22Rv1 (cell line): Measurements from ENCODE around the gene CAPZB.

Source experiments
- CTCF ChIP-seq: fragments of 450-650 bp; IDR thresholded peaks from 2 replicates; pipeline ENCODE4 v1.5.1; 2017; ENCODE audit warnings: mild to moderate bottlenecking
- ZFX ChIP-seq: fragments of 450-650 bp; IDR thresholded peaks from 2 replicates; pipeline ENCODE4 v1.6.1; 2017; ENCODE audit warnings: antibody characterized with exemption, borderline replicate concordance

GRCh38 chr1:19325958-19326747 is 159.2 kb downstream of the CAPZB start:
- no peak for TF ChIP-seq CTCF
- TF ChIP-seq ZFX: no peak
